Stimulated activated CD4-positive, alpha-beta T cell treated with anti-CD3 and anti-CD28 coated beads, Interleukin-12 subunit alpha, Interleukin-12 subunit beta, amount 100 ng/mL, for 24 hours (primary cell): Measurements from ENCODE around the gene RPA3.
"Not testable (repeated sequence)": the region's sequence is repeated elsewhere in the genome, so short reads cannot be mapped to it uniquely, and the experiment has no call there.

Experiments used
- DNase-seq, 2 experiments: peaks; one replicate each; pipeline ENCODE4 v3.0.0-alpha.2; 2020; ENCODE audit warnings: low read depth in 2 of 2

Gene RPA3

GRCh38 chr7:7694542-7694941 is 23.9 kb downstream of the RPA3 start:
- DNase-seq = no peak

- no peak for DNase-seq
Measured at GRCh38 chr7:7693881-7694280, 24.5 kb downstream of the RPA3 start.

GRCh38 chr7:7688956-7689355 is 29.5 kb downstream of the RPA3 start:
- DNase-seq = no peak

GRCh38 chr7:7688310-7688709 is 30.1 kb downstream of the RPA3 start:
- DNase-seq = no peak

GRCh38 chr7:7687800-7688199 is 30.6 kb downstream of the RPA3 start:
- DNase-seq = no peak

GRCh38 chr7:7686811-7687508 is 31.4 kb downstream of the RPA3 start:
- DNase-seq = no peak

- no peak for DNase-seq
Measured at GRCh38 chr7:7682861-7683260, 35.5 kb downstream of the RPA3 start.

- DNase-seq = no peak
Measured at GRCh38 chr7:7681936-7682329, 36.5 kb downstream of the RPA3 start.

GRCh38 chr7:7681191-7681935 is 37.0 kb downstream of the RPA3 start:
- DNase-seq = no peak

GRCh38 chr7:7679640-7680039 is 38.8 kb downstream of the RPA3 start:
- DNase-seq = not testable (repeated sequence)

- no peak for DNase-seq
Measured at GRCh38 chr7:7675686-7676085, 42.7 kb downstream of the RPA3 start.

- no peak for DNase-seq
Measured at GRCh38 chr7:7673240-7673550, 45.2 kb downstream of the RPA3 start.

- no peak for DNase-seq
Measured at GRCh38 chr7:7672545-7673239, 45.7 kb downstream of the RPA3 start.

GRCh38 chr7:7671361-7671760 is 47.0 kb downstream of the RPA3 start:
- DNase-seq = no peak

- no peak for DNase-seq
Measured at GRCh38 chr7:7670490-7670889, 47.9 kb downstream of the RPA3 start.

- no peak for DNase-seq
Measured at GRCh38 chr7:7668706-7669105, 49.7 kb downstream of the RPA3 start.

- DNase-seq = no peak
Measured at GRCh38 chr7:7667187-7667586, 51.2 kb downstream of the RPA3 start.

GRCh38 chr7:7665031-7665430 is 53.4 kb downstream of the RPA3 start:
- no peak for DNase-seq

GRCh38 chr7:7664291-7664690 is 54.1 kb downstream of the RPA3 start:
- DNase-seq = no peak

GRCh38 chr7:7662527-7662926 is 55.9 kb downstream of the RPA3 start:
- DNase-seq = no peak

- DNase-seq = not testable (repeated sequence)
Measured at GRCh38 chr7:7656459-7656858, 61.9 kb downstream of the RPA3 start.

- DNase-seq = no peak
Measured at GRCh38 chr7:7654964-7655715, 63.3 kb downstream of the RPA3 start.
